ENCODE data around the gene SPIC.

Gene SPIC

DNA sequence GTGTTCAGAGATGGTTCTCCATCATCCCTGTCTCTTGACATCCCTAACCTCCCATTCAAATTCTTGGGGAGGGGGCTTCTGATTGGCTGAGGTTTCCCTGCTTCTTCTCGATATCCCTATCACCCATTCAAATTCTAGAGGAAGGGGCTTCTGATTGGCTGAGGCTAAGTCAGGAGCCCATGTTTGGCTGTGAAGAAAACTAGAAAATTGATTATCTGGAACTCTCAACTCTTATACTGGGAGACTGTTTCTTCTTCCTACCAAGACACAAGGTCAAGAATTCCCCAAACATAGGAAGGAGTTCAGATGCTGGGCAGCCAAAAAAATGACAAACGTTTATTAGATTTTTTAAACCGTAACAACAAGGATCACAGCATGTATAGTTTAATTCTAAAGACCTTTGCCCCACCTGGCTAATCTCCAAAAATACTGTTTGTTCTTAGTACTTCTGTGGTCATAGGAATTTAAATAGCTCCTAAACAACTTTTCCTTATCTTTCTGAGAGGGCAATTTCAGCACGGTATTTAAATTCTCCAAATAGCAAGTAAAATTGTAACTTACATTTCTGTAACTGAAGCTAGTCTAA, 26.4 kb downstream of the SPIC start:
- TF ChIP-seq, protein P1, sequence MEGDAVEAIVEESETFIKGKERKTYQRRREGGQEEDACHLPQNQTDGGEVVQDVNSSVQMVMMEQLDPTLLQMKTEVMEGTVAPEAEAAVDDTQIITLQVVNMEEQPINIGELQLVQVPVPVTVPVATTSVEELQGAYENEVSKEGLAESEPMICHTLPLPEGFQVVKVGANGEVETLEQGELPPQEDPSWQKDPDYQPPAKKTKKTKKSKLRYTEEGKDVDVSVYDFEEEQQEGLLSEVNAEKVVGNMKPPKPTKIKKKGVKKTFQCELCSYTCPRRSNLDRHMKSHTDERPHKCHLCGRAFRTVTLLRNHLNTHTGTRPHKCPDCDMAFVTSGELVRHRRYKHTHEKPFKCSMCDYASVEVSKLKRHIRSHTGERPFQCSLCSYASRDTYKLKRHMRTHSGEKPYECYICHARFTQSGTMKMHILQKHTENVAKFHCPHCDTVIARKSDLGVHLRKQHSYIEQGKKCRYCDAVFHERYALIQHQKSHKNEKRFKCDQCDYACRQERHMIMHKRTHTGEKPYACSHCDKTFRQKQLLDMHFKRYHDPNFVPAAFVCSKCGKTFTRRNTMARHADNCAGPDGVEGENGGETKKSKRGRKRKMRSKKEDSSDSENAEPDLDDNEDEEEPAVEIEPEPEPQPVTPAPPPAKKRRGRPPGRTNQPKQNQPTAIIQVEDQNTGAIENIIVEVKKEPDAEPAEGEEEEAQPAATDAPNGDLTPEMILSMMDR (IDR thresholded peaks at IDR 0.05; ENCODE audit: low read depth, low read length, missing control alignments) = no peak
- no peak overlapping the region for H3K4me3 ChIP-seq (replicated peaks; ENCODE audit: low read depth, low read length)
- DNase-seq (ENCODE audit: extremely low read depth, low read depth) = no peak

- DNase-seq (ENCODE audit: extremely low read depth, low read depth) = no peak
- H3K4me3 ChIP-seq (replicated peaks; ENCODE audit: low read depth, low read length) = no peak overlapping the region
- TF ChIP-seq, protein P1 (IDR thresholded peaks at IDR 0.05; ENCODE audit: low read depth, low read length, missing control alignments) = no peak
Measured at GRCh38 chr12:101521136-101521535, 46.0 kb downstream of the SPIC start.

- no peak for DNase-seq (ENCODE audit: extremely low read depth, low read depth)
- no peak overlapping the region for H3K4me3 ChIP-seq (replicated peaks; ENCODE audit: low read depth, low read length)
- TF ChIP-seq, protein P1 (IDR thresholded peaks at IDR 0.05; ENCODE audit: low read depth, low read length, missing control alignments) = no peak
Measured at GRCh38 chr12:101527682-101528081, 52.5 kb downstream of the SPIC start.

- TF ChIP-seq, protein P1 (IDR thresholded peaks at IDR 0.05; ENCODE audit: low read depth, low read length, missing control alignments) = no peak
- no peak for DNase-seq (ENCODE audit: extremely low read depth, low read depth)
Measured at GRCh38 chr12:101536069-101536674, 61.0 kb downstream of the SPIC start.

More at GRCh38 chr12:101536069-101536674, 61.0 kb downstream of the SPIC start:
- H3K4me3 ChIP-seq (replicated peaks; ENCODE audit: low read depth, low read length) = no peak overlapping the region
